ENCODE measurements around the gene DCAF5. TPM values are rescaled to one million over a fixed set of nuclear protein-coding genes. Genes with fewer than 3 reads are reported as not detected.

Gene DCAF5
- total RNA-seq, 1 donor from 2014 or later, result 56.6 TPM

DNA sequence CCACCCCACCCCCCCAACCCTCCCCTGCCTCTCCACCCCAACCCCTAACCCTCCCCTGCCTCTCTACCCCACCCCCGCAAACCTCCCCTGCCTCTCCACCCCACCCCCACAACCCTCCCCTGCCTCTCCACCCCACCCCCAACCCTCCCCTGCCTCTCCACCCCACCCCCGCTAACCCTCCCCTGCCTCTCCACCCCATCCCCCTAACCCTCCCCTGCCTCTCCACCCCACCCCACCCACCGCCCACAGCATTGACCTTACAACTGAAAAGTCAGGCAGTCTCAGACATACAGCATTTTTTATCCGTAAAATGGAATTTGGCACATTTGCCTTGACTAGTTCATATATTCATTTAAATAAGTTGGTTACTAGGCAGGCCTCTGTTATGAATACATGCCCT is 135.2 kb downstream of the DCAF5 start:
- no peak for DNase-seq
- Mint-ChIP-seq H3K27ac (ENCODE audit: unreplicated experiment) (no peak overlapping the region), H3K36me3 (ENCODE audit: unreplicated experiment) (no peaks in the 10 kb centered on the region), H3K4me3 (ENCODE audit: unreplicated experiment) (no peak overlapping the region), H3K9me3 (ENCODE audit: unreplicated experiment) (no peaks in the 10 kb centered on the region), H3K4me1 (ENCODE audit: low read depth, unreplicated experiment) (no peaks in the 10 kb centered on the region), H3K27me3 (ENCODE audit: unreplicated experiment) (peaks cover 3% of the 10 kb centered on the region)
- TF ChIP-seq CTCF (IDR thresholded peaks at IDR 0.05; ENCODE audit: partially characterized antibody, unreplicated experiment), result no peak

DNA sequence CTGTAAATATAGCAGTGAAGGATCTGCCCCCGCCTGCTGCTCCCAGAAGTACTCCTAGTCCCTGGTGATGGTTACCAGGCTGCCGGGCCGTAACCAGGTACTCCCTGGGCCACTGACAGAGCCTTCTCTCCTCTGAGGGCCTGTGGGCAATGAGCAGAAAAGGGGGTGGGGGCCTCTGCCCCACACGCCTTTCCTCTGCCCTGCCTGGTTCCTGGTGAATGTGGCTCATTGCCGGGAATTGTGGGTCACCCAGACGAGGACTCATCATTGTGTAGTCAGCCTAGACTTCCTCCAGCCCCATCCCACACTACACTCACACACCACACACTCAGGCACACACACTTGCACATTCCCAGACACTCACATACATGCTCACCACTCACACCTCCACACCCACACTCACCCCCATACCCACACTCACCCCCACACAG is 138.1 kb downstream of the DCAF5 start:
- no peak for DNase-seq
- Mint-ChIP-seq H3K27ac (ENCODE audit: unreplicated experiment) (no peak overlapping the region), H3K4me3 (ENCODE audit: unreplicated experiment) (no peak overlapping the region), H3K27me3 (ENCODE audit: unreplicated experiment) (peaks cover 3% of the 10 kb centered on the region), H3K4me1 (ENCODE audit: low read depth, unreplicated experiment) (no peaks in the 10 kb centered on the region), H3K9me3 (ENCODE audit: unreplicated experiment) (no peaks in the 10 kb centered on the region), H3K36me3 (ENCODE audit: unreplicated experiment) (no peaks in the 10 kb centered on the region)
- no peak for TF ChIP-seq CTCF (IDR thresholded peaks at IDR 0.05; ENCODE audit: partially characterized antibody, unreplicated experiment)

GRCh38 chr14:69013943-69014782 is 138.8 kb downstream of the DCAF5 start:
- no peaks in the 10 kb centered on the region for H3K36me3 Mint-ChIP-seq (ENCODE audit: unreplicated experiment)
- no peak overlapping the region for H3K4me3 Mint-ChIP-seq (ENCODE audit: unreplicated experiment)
- peaks cover 3% of the 10 kb centered on the region for H3K27me3 Mint-ChIP-seq (ENCODE audit: unreplicated experiment)
- no peak overlapping the region for H3K27ac Mint-ChIP-seq (ENCODE audit: unreplicated experiment)
- no peak for DNase-seq
- no peaks in the 10 kb centered on the region for H3K9me3 Mint-ChIP-seq (ENCODE audit: unreplicated experiment)
- no peak for TF ChIP-seq CTCF (IDR thresholded peaks at IDR 0.05; ENCODE audit: partially characterized antibody, unreplicated experiment)
- H3K4me1 Mint-ChIP-seq (ENCODE audit: low read depth, unreplicated experiment), result no peaks in the 10 kb centered on the region

GRCh38 chr14:69012256-69012953 is 140.5 kb downstream of the DCAF5 start:
- DNase-seq, result no peak
- no peak overlapping the region for H3K4me3 Mint-ChIP-seq (ENCODE audit: unreplicated experiment)
- H3K4me1 Mint-ChIP-seq (ENCODE audit: low read depth, unreplicated experiment), result peaks cover 2% of the 10 kb centered on the region
- TF ChIP-seq CTCF (IDR thresholded peaks at IDR 0.05; ENCODE audit: partially characterized antibody, unreplicated experiment), result no peak
- H3K36me3 Mint-ChIP-seq (ENCODE audit: unreplicated experiment), result no peaks in the 10 kb centered on the region
- H3K9me3 Mint-ChIP-seq (ENCODE audit: unreplicated experiment), result peaks cover under 1% of the 10 kb centered on the region
- peaks cover 3% of the 10 kb centered on the region for H3K27me3 Mint-ChIP-seq (ENCODE audit: unreplicated experiment)
- no peak overlapping the region for H3K27ac Mint-ChIP-seq (ENCODE audit: unreplicated experiment)

- peaks cover 2% of the 10 kb centered on the region for H3K4me1 Mint-ChIP-seq (ENCODE audit: low read depth, unreplicated experiment)
- H3K27ac Mint-ChIP-seq (ENCODE audit: unreplicated experiment), result no peak overlapping the region
- no peaks in the 10 kb centered on the region for H3K36me3 Mint-ChIP-seq (ENCODE audit: unreplicated experiment)
- no peak for DNase-seq
- TF ChIP-seq CTCF (IDR thresholded peaks at IDR 0.05; ENCODE audit: partially characterized antibody, unreplicated experiment), result no peak
- no peak overlapping the region for H3K4me3 Mint-ChIP-seq (ENCODE audit: unreplicated experiment)
- H3K27me3 Mint-ChIP-seq (ENCODE audit: unreplicated experiment), result peaks cover 5% of the 10 kb centered on the region
- peaks cover 1% of the 10 kb centered on the region for H3K9me3 Mint-ChIP-seq (ENCODE audit: unreplicated experiment)
Measured at GRCh38 chr14:69010648-69011047, 142.3 kb downstream of the DCAF5 start.

Data from glutamatergic neuron (in vitro differentiated cells).